ENCODE measurements around the gene PCSK7. TPM values are rescaled to one million over a fixed set of nuclear protein-coding genes. Genes with fewer than 3 reads are reported as not detected.

PCSK7 gene
- total and polyA plus RNA-seq, 10 of the 15 experiments (the other 5 are each of a cell fraction or from before 2014, with no cell fraction given): 5.5 to 81.5 (median 51.6) TPM

DNA sequence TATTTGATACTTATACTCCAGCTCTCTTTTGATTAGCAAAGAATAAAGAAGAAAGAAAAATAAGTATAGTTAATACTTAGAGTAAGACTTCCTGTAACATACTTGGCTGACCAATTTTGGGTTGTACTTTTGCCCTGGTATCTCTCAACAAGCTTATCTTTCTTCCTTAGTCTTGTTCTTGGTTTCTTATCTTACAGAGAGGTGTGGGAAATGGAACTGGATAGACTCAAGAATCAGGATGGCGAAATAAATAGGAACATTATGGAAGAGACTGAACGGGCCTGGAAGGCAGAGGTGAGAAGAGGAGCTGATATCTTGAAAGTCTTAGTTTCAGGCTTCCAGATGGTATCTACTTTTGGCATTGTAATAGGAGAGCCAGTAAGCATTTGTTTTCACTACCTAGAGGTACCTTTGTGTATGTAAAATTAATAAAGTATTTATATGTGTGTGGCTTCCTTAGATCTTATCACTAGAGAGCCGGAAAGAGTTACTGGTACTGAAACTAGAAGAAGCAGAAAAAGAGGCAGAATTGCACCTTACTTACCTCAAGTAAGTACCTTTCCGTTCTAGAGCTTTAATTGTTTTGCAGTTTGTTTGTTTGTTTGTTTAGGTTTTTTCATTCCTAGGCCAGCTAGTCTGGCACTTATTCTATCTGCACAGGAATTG is 48.0 kb upstream of the PCSK7 start:
- H3K79me2 ChIP-seq (ENCODE audit: control insufficient read depth, insufficient read depth, low read length): no peaks in the 10 kb centered on the region
- no peak for DNase-seq (ENCODE audit: low read depth, low spot score)
- no peaks in the 10 kb centered on the region for H4K20me1 ChIP-seq (ENCODE audit: control insufficient read depth, insufficient read depth)
- H3K9ac ChIP-seq (ENCODE audit: control insufficient read depth, insufficient read depth, low read length): no peak overlapping the region
- intact Hi-C loops (cut with micrococcal nuclease; ENCODE audit: unreplicated experiment) (no loop called here), in situ Hi-C loops (cut with MboI) (no loop called here)
- ChIA-PET SMC1A (ENCODE audit: uncharacterized antibody, unreplicated experiment) (no interaction called here), RAD21 (ENCODE audit: unreplicated experiment) (interaction anchor here (0.6 kb wide), 1 partner anchor 54 kb away, joined by 4 read pairs; no protein-coding TSS in a partner anchor), POLR2A (no interaction called here), CTCF (no interaction called here)
- 87% methylated on average over 4 of the region's 4 CpGs for WGBS (ENCODE audit: insufficient coverage, insufficient replicate concordance, low lambda C conversion rate, missing lambda C conversion rate)
- H3K4me3 ChIP-seq: no peak overlapping the region
- no peaks in the 10 kb centered on the region for H3K9me3 ChIP-seq (replicated peaks; ENCODE audit: control insufficient read depth, insufficient read depth, low read length)
- peaks cover 4 to 13% of the 10 kb centered on the region in 2 experiments; a peak in 3 of 4 replicates for H3K36me3 ChIP-seq (ENCODE audit: control insufficient read depth in 2 of 2, insufficient read depth in 2 of 2, low read length in 1 of 2)
- TF ChIP-seq SRF (IDR thresholded peaks at IDR 0.05; ENCODE audit: low read depth in 2 of 2, low read length in 2 of 2): no peak
- no peak for TF ChIP-seq EED (IDR thresholded peaks at IDR 0.05; ENCODE audit: low read depth)
- TF ChIP-seq POLR2AphosphoS5 (IDR thresholded peaks at IDR 0.05; ENCODE audit: low read length): no peak
- TF ChIP-seq SREBF1 (IDR thresholded peaks at IDR 0.05; ENCODE audit: low read length): no peak
- TF ChIP-seq EZH2 (IDR thresholded peaks at IDR 0.05; ENCODE audit: borderline replicate concordance, control insufficient read depth, low read depth, low read length): no peak
- TF ChIP-seq SMAD5 (IDR thresholded peaks at IDR 0.05; ENCODE audit: low read depth): no peak
- TF ChIP-seq BMI1 (IDR thresholded peaks at IDR 0.05; ENCODE audit: borderline replicate concordance): no peak
- no peak for TF ChIP-seq SIX5 (IDR thresholded peaks at IDR 0.05; ENCODE audit: low read depth, low read length, severe bottlenecking)
- no peak for TF ChIP-seq SMAD1 (IDR thresholded peaks at IDR 0.05; ENCODE audit: low read depth, partially characterized antibody)
- no peak for TF ChIP-seq HCFC1 (IDR thresholded peaks at IDR 0.05; ENCODE audit: low read length)
- no peak for TF ChIP-seq RCOR1 (conservative IDR thresholded peaks at IDR 0.05; ENCODE audit: low read depth, low read length)
- TF ChIP-seq, protein P1, sequence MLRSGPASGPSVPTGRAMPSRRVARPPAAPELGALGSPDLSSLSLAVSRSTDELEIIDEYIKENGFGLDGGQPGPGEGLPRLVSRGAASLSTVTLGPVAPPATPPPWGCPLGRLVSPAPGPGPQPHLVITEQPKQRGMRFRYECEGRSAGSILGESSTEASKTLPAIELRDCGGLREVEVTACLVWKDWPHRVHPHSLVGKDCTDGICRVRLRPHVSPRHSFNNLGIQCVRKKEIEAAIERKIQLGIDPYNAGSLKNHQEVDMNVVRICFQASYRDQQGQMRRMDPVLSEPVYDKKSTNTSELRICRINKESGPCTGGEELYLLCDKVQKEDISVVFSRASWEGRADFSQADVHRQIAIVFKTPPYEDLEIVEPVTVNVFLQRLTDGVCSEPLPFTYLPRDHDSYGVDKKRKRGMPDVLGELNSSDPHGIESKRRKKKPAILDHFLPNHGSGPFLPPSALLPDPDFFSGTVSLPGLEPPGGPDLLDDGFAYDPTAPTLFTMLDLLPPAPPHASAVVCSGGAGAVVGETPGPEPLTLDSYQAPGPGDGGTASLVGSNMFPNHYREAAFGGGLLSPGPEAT (IDR thresholded peaks at IDR 0.05; ENCODE audit: low read depth): no peak
- H3K4me2 ChIP-seq (ENCODE audit: control insufficient read depth, insufficient read depth): no peak overlapping the region
- no peak for ATAC-seq
- H3K4me1 ChIP-seq (ENCODE audit: control insufficient read depth, insufficient read depth, low read length): no peaks in the 10 kb centered on the region
- no peaks in the 10 kb centered on the region for H3K27me3 ChIP-seq (replicated peaks in 1 of 2; ENCODE audit: control insufficient read depth in 2 of 2, insufficient read depth in 2 of 2, low read length in 1 of 2)
- no peak overlapping the region for H3K27ac ChIP-seq (ENCODE audit: control insufficient read depth, insufficient read depth)
- no peak overlapping the region for H2AFZ ChIP-seq (ENCODE audit: control insufficient read depth, low read depth, low read length)
- no peak for FAIRE-seq
- no TSS peak for BruUV-seq (replicated peaks)

Data from GM12878 (cell line).